ENCODE measurements around the gene NECAB3.

The NECAB3 gene

GRCh38 chr20:33630507-33630906, 43.7 kb downstream of the NECAB3 start:
- H3K4me3 ChIP-seq (ENCODE audit: low read depth, low read length) = no peak overlapping the region
- TF ChIP-seq CTCF (conservative IDR thresholded peaks at IDR 0.05; ENCODE audit: low read depth, low read length) = no peak
- no peak for DNase-seq (ENCODE audit: low read depth)

- DNase-seq (ENCODE audit: low read depth) = no peak
- TF ChIP-seq CTCF (conservative IDR thresholded peaks at IDR 0.05; ENCODE audit: low read depth, low read length) = no peak
- H3K4me3 ChIP-seq (ENCODE audit: low read depth, low read length) = no peak overlapping the region
Observed at GRCh38 chr20:33629979-33630378, 44.2 kb downstream of the NECAB3 start.

- TF ChIP-seq CTCF (conservative IDR thresholded peaks at IDR 0.05; ENCODE audit: low read depth, low read length) = no peak
- no peak for DNase-seq (ENCODE audit: low read depth)
- no peak overlapping the region for H3K4me3 ChIP-seq (ENCODE audit: low read depth, low read length)
Observed at GRCh38 chr20:33629533-33629932, 44.7 kb downstream of the NECAB3 start.

- no peak overlapping the region for H3K4me3 ChIP-seq (ENCODE audit: low read depth, low read length)
- TF ChIP-seq CTCF (conservative IDR thresholded peaks at IDR 0.05; ENCODE audit: low read depth, low read length) = no peak
- no peak for DNase-seq (ENCODE audit: low read depth)
Observed at GRCh38 chr20:33627577-33628216, 46.5 kb downstream of the NECAB3 start.

GRCh38 chr20:33626190-33626589, 48.0 kb downstream of the NECAB3 start:
- no peak overlapping the region for H3K4me3 ChIP-seq (ENCODE audit: low read depth, low read length)
- no peak for TF ChIP-seq CTCF (conservative IDR thresholded peaks at IDR 0.05; ENCODE audit: low read depth, low read length)
- DNase-seq (ENCODE audit: low read depth) = no peak

- TF ChIP-seq CTCF (conservative IDR thresholded peaks at IDR 0.05; ENCODE audit: low read depth, low read length) = no peak
- H3K4me3 ChIP-seq (ENCODE audit: low read depth, low read length) = no peak overlapping the region
- no peak for DNase-seq (ENCODE audit: low read depth)
Observed at GRCh38 chr20:33624399-33624798, 49.8 kb downstream of the NECAB3 start.

GRCh38 chr20:33622705-33623365, 51.4 kb downstream of the NECAB3 start:
- no peak for TF ChIP-seq CTCF (conservative IDR thresholded peaks at IDR 0.05; ENCODE audit: low read depth, low read length)
- H3K4me3 ChIP-seq (ENCODE audit: low read depth, low read length) = no peak overlapping the region
- DNase-seq (ENCODE audit: low read depth) = no peak
